Suprapubic skin (tissue), 4 donors: Measurements from ENCODE around the gene HCRT.

Experiments
- EP300 ChIP-seq: sonication (generic); formaldehyde crosslinking; IDR thresholded peaks from one replicate; pipeline ENCODE4 v1.6.1; 2017; ENCODE audit warnings: antibody characterized with exemption
- POLR2A ChIP-seq, 2 donors: fragments of 450-650 bp; IDR thresholded peaks; one replicate each; pipeline ENCODE4 v1.6.1; 2017; ENCODE audit warnings: antibody characterized with exemption in 2 of 2, mild to moderate bottlenecking in 2 of 2, moderate library complexity in 2 of 2
- POLR2AphosphoS5 ChIP-seq, 3 donors: sonication (generic); formaldehyde crosslinking; IDR thresholded peaks; one replicate each; pipeline ENCODE4 v1.6.1; 2017; ENCODE audit warnings: antibody characterized with exemption in 3 of 3
- TF ChIP-seq, protein P1 (sequence below), 2 donors: fragments of 200-600 bp in 1 of 2; fragments of 450-650 bp in 1 of 2; sonication (generic) in 1 of 2; IDR thresholded peaks; one replicate each; pipeline ENCODE4 v1.5.1; 2016 to 2019; ENCODE audit warnings: antibody characterized with exemption in 2 of 2, mild to moderate bottlenecking in 1 of 2, moderate library complexity in 1 of 2

DNA sequence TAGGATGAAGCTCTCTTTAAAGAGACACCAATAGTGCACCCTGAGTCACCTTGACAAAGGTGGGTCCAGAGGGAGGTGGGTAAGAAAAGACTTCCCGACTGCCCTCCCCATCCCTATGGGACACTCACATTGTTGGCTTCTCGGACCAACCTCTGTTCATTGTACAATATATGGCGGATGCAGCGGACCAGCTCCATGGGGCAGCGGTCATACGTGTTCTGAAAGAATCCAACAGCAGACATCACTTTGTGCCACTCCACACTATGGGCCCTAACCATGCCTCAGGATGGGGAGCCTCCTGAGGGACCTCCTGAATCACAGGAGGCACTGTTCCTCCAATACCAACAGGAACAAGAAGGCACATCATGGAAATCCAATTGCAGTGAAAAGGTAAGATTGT is 39.4 kb upstream of the HCRT start:
- TF ChIP-seq, protein P1, sequence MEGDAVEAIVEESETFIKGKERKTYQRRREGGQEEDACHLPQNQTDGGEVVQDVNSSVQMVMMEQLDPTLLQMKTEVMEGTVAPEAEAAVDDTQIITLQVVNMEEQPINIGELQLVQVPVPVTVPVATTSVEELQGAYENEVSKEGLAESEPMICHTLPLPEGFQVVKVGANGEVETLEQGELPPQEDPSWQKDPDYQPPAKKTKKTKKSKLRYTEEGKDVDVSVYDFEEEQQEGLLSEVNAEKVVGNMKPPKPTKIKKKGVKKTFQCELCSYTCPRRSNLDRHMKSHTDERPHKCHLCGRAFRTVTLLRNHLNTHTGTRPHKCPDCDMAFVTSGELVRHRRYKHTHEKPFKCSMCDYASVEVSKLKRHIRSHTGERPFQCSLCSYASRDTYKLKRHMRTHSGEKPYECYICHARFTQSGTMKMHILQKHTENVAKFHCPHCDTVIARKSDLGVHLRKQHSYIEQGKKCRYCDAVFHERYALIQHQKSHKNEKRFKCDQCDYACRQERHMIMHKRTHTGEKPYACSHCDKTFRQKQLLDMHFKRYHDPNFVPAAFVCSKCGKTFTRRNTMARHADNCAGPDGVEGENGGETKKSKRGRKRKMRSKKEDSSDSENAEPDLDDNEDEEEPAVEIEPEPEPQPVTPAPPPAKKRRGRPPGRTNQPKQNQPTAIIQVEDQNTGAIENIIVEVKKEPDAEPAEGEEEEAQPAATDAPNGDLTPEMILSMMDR (IDR thresholded peaks at IDR 0.05), result no peak
- TF ChIP-seq POLR2A (IDR thresholded peaks at IDR 0.05), result no peak
- no peak for TF ChIP-seq EP300
- no peak for TF ChIP-seq POLR2AphosphoS5 (IDR thresholded peaks at IDR 0.05)
